ENCODE results near the gene GOT2. TPM values are rescaled to one million over a fixed set of nuclear protein-coding genes. Genes with fewer than 3 reads are reported as not detected.

Gene GOT2
- total RNA-seq: 27.3 and 53.7 TPM in 2 replicates

GRCh38 chr16:58733671-58734458 is at the start of gene GOT2:
Gene GOT2, minus strand, starts transcription at chr16:58734316. Its CDS starts 88 bp downstream, at chr16:58734228.

GRCh38 chr16:58684354-58685083 is 49.6 kb downstream of the GOT2 start, which contains the start of gene SLC38A7:
Gene SLC38A7, minus strand, starts transcription at chr16:58684770. Its CDS starts 4,644 bp downstream, at chr16:58680126.

Other genes with a start within 250 kb of the GOT2 start
- gene NDRG4, start 234.2 kb downstream of the GOT2 start, total RNA-seq: 18.2 and 35.3 TPM in 2 replicates
- gene SETD6, start 218.8 kb downstream of the GOT2 start, total RNA-seq: 8.4 and 9.0 TPM in 2 replicates
- 142 and 175 TPM in 2 replicates for gene CNOT1, start 104.5 kb downstream of the GOT2 start, total RNA-seq
- 26.6 and 35.4 TPM in 2 replicates for gene SLC38A7, start 49.5 kb downstream of the GOT2 start, total RNA-seq